SIG-M5 treated with dmso at 0.1 percent for 504 hours (cell line): ENCODE results near the gene FREM1.

ENCODE experiments used
- DNase-seq: peaks from one replicate; lab custom pipeline; 2025; ENCODE audit not compliant: unreplicated experiment; lab: John Stamatoyannopoulos, UW

Gene FREM1

GRCh38 chr9:14768405-14769229 is 141.6 kb downstream of the FREM1 start:
- DNase-seq, result peak; percentile 36

GRCh38 chr9:14766299-14766698 is 143.9 kb downstream of the FREM1 start:
- DNase-seq, result no peak

- DNase-seq, result no peak
Measured at GRCh38 chr9:14761584-14761983, 148.6 kb downstream of the FREM1 start.

GRCh38 chr9:14760060-14760459 is 150.2 kb downstream of the FREM1 start:
- no peak for DNase-seq

GRCh38 chr9:14756291-14756690 is 153.9 kb downstream of the FREM1 start:
- DNase-seq, result no peak

GRCh38 chr9:14752871-14753270 is 157.4 kb downstream of the FREM1 start:
- no peak for DNase-seq

- DNase-seq, result no peak
Measured at GRCh38 chr9:14752271-14752670, 158.0 kb downstream of the FREM1 start.

- no peak for DNase-seq
Measured at GRCh38 chr9:14750821-14751220, 159.4 kb downstream of the FREM1 start.

GRCh38 chr9:14749741-14750211 is 160.5 kb downstream of the FREM1 start:
- no peak for DNase-seq

- DNase-seq, result no peak
Measured at GRCh38 chr9:14748373-14748772, 161.9 kb downstream of the FREM1 start.

- no peak for DNase-seq
Measured at GRCh38 chr9:14747111-14747510, 163.1 kb downstream of the FREM1 start.

- no peak for DNase-seq
Measured at GRCh38 chr9:14746626-14747025, 163.6 kb downstream of the FREM1 start.

- no peak for DNase-seq
Measured at GRCh38 chr9:14744768-14745167, 165.5 kb downstream of the FREM1 start.

- no peak for DNase-seq
Measured at GRCh38 chr9:14741369-14741768, 168.9 kb downstream of the FREM1 start.

GRCh38 chr9:14733133-14733532 is 177.1 kb downstream of the FREM1 start:
- no peak for DNase-seq

- DNase-seq, result no peak
Measured at GRCh38 chr9:14731294-14731981, 178.8 kb downstream of the FREM1 start.

GRCh38 chr9:14730461-14730898 is 179.7 kb downstream of the FREM1 start:
- no peak for DNase-seq

- no peak for DNase-seq
Measured at GRCh38 chr9:14723301-14723700, 186.9 kb downstream of the FREM1 start.

GRCh38 chr9:14722391-14723035 is 187.7 kb downstream of the FREM1 start, which contains the start of gene CER1:
CER1 (minus strand) TSS chr9:14722733; CDS start chr9:14722672, 61 bp downstream.
- DNase-seq, result no peak

- DNase-seq, result no peak
Measured at GRCh38 chr9:14719231-14719923, 190.9 kb downstream of the FREM1 start.

GRCh38 chr9:14715102-14715501 is 195.1 kb downstream of the FREM1 start:
- DNase-seq, result no peak
